ENCODE measurements around the gene GSTK1.

GSTK1 gene

GRCh38 chr7:143252006-143252405 lies 11.2 kb upstream of the GSTK1 start:
- peak overlapping the region; percentile 18; the same call in 1 of the 2 replicates for H3K4me3 ChIP-seq (ENCODE audit: low read length)
- no peaks in the 10 kb centered on the region for H4K20me1 ChIP-seq (ENCODE audit: control insufficient read depth, insufficient read depth, low read depth, low read length)
- peaks cover 69% of the 10 kb centered on the region for H3K4me1 ChIP-seq (ENCODE audit: control insufficient read depth, low read length)
- H3K9me3 ChIP-seq (ENCODE audit: control insufficient read depth, insufficient read depth, low read length) = peaks cover 8% of the 10 kb centered on the region
- H3K4me2 ChIP-seq (ENCODE audit: low read length) = peak overlapping the region; percentile 44
- no peaks in the 10 kb centered on the region for H3K27me3 ChIP-seq (ENCODE audit: control insufficient read depth, low read length)
- H3K9me2 ChIP-seq (replicated peaks; ENCODE audit: control insufficient read depth, low read length) = no peaks in the 10 kb centered on the region
- TF ChIP-seq CTCF (IDR thresholded peaks at IDR 0.05; ENCODE audit: low read depth, low read length, poor library complexity, severe bottlenecking) (no peak), EZH2phosphoT487 (IDR thresholded peaks at IDR 0.05; ENCODE audit: borderline replicate concordance, low read length) (no peak)
- no peaks in the 10 kb centered on the region for H3K36me3 ChIP-seq (ENCODE audit: control insufficient read depth, low read length)
- no peaks in the 10 kb centered on the region for H3K79me2 ChIP-seq (ENCODE audit: control insufficient read depth, low read length)
- H3K27ac ChIP-seq (ENCODE audit: low read depth, low read length) = no peak overlapping the region
- peaks cover 11% of the 10 kb centered on the region for H3F3A ChIP-seq (ENCODE audit: control insufficient read depth, insufficient read depth)

GRCh38 chr7:143255564-143255963 lies 7.7 kb upstream of the GSTK1 start:
- H3K4me1 ChIP-seq (ENCODE audit: control insufficient read depth, low read length) = peaks cover 70% of the 10 kb centered on the region
- H3K4me2 ChIP-seq (ENCODE audit: low read length) = no peak overlapping the region
- H3K79me2 ChIP-seq (ENCODE audit: control insufficient read depth, low read length) = no peaks in the 10 kb centered on the region
- H3F3A ChIP-seq (ENCODE audit: control insufficient read depth, insufficient read depth) = peaks cover 14% of the 10 kb centered on the region
- H3K27me3 ChIP-seq (ENCODE audit: control insufficient read depth, low read length) = no peaks in the 10 kb centered on the region
- H3K9me2 ChIP-seq (replicated peaks; ENCODE audit: control insufficient read depth, low read length) = no peaks in the 10 kb centered on the region
- H3K27ac ChIP-seq (ENCODE audit: low read depth, low read length) = no peak overlapping the region
- H3K9me3 ChIP-seq (ENCODE audit: control insufficient read depth, insufficient read depth, low read length) = 0 out of 2 replicates have a peak, but pooled peaks cover 3% of the 10 kb centered on the region
- H3K4me3 ChIP-seq (ENCODE audit: low read length) = no peak overlapping the region
- no peak for TF ChIP-seq CTCF (IDR thresholded peaks at IDR 0.05; ENCODE audit: low read depth, low read length, poor library complexity, severe bottlenecking)
- TF ChIP-seq EZH2phosphoT487 (IDR thresholded peaks at IDR 0.05; ENCODE audit: borderline replicate concordance, low read length) = no peak
- H3K36me3 ChIP-seq (ENCODE audit: control insufficient read depth, low read length) = no peaks in the 10 kb centered on the region
- H4K20me1 ChIP-seq (ENCODE audit: control insufficient read depth, insufficient read depth, low read depth, low read length) = no peaks in the 10 kb centered on the region

GRCh38 chr7:143256325-143256724 lies 6.9 kb upstream of the GSTK1 start:
- peaks cover 62% of the 10 kb centered on the region for H3K4me1 ChIP-seq (ENCODE audit: control insufficient read depth, low read length)
- 0 out of 2 replicates have a peak, but pooled peaks cover 3% of the 10 kb centered on the region for H3K9me3 ChIP-seq (ENCODE audit: control insufficient read depth, insufficient read depth, low read length)
- H3K27ac ChIP-seq (ENCODE audit: low read depth, low read length) = no peak overlapping the region
- peaks cover 9% of the 10 kb centered on the region for H3F3A ChIP-seq (ENCODE audit: control insufficient read depth, insufficient read depth)
- no peaks in the 10 kb centered on the region for H3K27me3 ChIP-seq (ENCODE audit: control insufficient read depth, low read length)
- no peaks in the 10 kb centered on the region for H3K79me2 ChIP-seq (ENCODE audit: control insufficient read depth, low read length)
- H3K36me3 ChIP-seq (ENCODE audit: control insufficient read depth, low read length) = no peaks in the 10 kb centered on the region
- no peak overlapping the region for H3K4me3 ChIP-seq (ENCODE audit: low read length)
- H3K9me2 ChIP-seq (replicated peaks; ENCODE audit: control insufficient read depth, low read length) = no peaks in the 10 kb centered on the region
- H3K4me2 ChIP-seq (ENCODE audit: low read length) = peak overlapping the region; percentile 23
- TF ChIP-seq CTCF (IDR thresholded peaks at IDR 0.05; ENCODE audit: low read depth, low read length, poor library complexity, severe bottlenecking) (peak; percentile 41), EZH2phosphoT487 (IDR thresholded peaks at IDR 0.05; ENCODE audit: borderline replicate concordance, low read length) (no peak)
- H4K20me1 ChIP-seq (ENCODE audit: control insufficient read depth, insufficient read depth, low read depth, low read length) = no peaks in the 10 kb centered on the region
